Myocyte (in vitro differentiated cells): Measurements from ENCODE around the gene KCTD10. TPM values are rescaled to one million over a fixed set of nuclear protein-coding genes. Genes with fewer than 3 reads are reported as not detected.
"Not testable (repeated sequence)": the region's sequence is repeated elsewhere in the genome, so short reads cannot be mapped to it uniquely, and the experiment has no call there.

Source experiments
- DNase-seq: peaks from one replicate; pipeline ENCODE4 v3.0.0-alpha.2; 2012; ENCODE audit warnings: low read depth
- total RNA-seq: library from RNA; depleted of rRNA; stranded (reverse); fragments of >200 nt; gene quantifications from 2 replicates; pipeline ENCODE4 v1.2.3, GENCODE V29; 2014

Gene KCTD10
- total RNA-seq, 1 donor from 2014 or later = 26.9 TPM

DNA sequence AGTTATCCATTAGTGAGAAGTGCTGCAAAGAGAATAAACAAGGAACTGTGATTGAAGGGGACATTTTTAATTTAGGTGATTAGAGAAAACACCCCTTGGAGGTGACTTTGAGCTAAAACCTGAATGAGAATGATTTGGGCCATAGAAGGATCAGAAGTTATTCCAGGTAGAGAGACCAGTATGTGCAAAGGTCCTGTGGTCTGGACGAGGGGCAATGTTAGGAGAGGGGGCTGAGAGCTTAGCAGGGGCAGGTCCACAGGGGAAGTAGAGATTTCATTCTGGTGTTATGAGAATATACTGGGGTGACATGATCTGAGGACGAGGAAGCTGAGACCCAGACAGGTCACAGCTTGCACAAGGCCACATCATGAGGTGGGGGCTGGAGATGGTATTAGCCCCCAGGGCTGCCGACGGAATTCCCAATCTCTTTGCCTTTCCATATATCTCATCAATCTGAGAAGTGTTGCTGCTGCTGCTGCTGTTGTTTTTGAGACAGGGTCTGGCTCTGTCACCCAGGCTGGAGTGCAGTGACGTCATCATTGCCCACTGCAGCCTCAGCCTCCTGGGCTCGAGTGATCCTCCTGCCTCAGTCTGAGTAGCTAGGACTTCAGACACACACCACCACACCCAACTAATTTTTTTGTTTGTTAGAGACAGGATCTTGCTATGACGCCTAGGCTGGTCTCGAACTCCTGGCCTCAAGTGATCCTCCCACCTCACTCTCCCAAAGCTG lies 55.6 kb downstream of the KCTD10 start:
- DNase-seq = no peak

DNA sequence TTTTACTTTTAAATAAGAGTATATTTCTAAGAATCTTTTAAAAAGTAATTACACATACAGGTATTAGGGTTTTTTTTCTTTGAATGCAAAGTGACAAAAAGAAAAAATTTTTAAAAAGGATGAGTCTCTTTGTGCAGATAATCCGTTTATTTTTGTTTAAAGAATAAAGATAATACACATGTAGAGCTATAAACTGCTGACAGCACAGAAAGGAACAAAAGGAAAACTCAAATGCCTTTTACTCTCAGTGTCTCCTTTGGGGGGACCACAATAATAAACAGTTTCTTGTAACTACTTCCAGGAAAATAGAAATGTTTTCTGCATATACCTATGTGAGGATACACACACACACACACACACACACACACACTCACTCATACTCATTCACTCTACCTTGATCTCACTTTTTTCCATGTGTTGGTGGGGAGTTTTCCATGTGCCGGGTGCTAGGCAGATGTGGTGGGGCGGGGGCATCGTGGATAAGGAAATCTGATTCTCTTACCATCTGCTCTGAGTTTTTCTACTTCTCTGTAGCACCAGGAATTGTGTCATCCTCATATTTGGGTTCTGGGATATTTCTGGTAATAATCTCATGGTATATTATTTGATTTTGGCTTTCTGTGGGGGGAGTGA lies 58.1 kb downstream of the KCTD10 start:
- DNase-seq = no peak

DNA sequence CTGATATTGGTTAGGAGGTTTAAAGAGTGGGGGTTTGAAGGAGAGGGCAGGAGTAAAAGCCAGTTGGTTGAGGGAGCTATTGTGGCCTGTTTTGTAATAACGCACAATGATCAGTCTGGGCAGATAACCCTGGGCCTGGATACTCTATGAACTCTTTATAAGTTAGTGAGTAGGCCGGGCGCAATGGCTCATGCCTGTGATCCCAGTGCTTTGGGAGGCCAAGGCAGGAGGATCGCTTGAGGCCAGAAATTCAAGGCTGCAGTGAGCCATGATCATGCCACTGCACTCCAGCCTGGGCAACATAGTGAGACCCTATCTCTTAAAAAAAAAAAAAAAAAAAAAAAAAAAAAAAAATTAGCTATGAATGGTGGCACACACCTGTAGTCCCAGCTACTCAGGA lies 71.0 kb downstream of the KCTD10 start:
- not testable (repeated sequence) for DNase-seq

DNA sequence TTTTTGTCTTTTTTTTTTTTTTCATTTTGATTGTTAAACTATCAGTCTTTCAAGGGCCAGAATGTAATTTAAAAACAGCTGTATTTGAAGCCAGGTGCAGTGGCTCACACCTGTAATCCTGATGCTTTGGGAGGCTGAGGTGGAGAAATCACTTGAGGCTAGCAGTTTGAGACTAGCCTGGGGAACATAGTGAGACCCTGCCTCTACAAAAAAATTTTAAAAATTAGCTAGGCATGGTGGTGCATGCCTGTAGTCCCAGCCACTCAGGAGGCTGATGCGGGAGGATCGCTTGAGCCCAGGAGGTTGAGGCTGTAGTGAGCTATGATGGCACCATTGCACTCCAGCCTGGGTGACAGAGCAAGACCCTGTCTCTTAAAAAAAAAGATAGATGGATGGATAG lies 72.3 kb downstream of the KCTD10 start:
- not testable (repeated sequence) for DNase-seq

Other genes starting within 250 kb of the KCTD10 start
- not detected in 2 replicates for gene FOXN4, start 168.0 kb downstream of the KCTD10 start, total RNA-seq
- gene MYO1H, start 129.4 kb downstream of the KCTD10 start, total RNA-seq = not detected in 2 replicates
- 47.3 and 53.0 TPM in 2 replicates for gene UBE3B, start 334 bp upstream of the KCTD10 start, total RNA-seq
- 68.1 and 70.2 TPM in 2 replicates for gene MMAB, start 96.2 kb upstream of the KCTD10 start, total RNA-seq
- 28.0 and 44.9 TPM in 2 replicates for gene MVK, start 96.5 kb upstream of the KCTD10 start, total RNA-seq
- 5.7 and 9.1 TPM in 2 replicates for gene FAM222A, start 236.5 kb upstream of the KCTD10 start, total RNA-seq